ENCODE results near the gene LPA.

DNA sequence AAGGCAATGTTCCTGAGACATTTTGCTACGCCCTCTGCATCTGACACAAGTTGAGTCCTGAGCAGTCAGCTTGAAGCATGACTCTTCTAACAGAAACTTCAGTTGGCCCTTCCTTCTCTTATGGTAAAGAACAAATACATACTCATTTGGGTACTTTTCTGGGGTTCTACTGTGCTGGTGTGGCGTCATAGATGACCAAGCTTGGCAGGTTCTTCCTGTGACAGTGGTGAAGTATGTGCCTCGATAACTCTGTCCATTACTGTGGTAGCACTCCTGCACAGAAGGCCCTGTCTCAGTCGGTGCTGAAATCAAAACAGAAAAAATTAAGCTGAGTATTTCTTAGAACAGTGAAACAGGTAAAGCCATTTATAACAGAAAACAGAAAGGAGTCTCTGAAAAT lies 163.4 kb downstream of the LPA start:
- no peak for TF ChIP-seq POLR2A (IDR thresholded peaks at IDR 0.05)
- TF ChIP-seq, protein P1, sequence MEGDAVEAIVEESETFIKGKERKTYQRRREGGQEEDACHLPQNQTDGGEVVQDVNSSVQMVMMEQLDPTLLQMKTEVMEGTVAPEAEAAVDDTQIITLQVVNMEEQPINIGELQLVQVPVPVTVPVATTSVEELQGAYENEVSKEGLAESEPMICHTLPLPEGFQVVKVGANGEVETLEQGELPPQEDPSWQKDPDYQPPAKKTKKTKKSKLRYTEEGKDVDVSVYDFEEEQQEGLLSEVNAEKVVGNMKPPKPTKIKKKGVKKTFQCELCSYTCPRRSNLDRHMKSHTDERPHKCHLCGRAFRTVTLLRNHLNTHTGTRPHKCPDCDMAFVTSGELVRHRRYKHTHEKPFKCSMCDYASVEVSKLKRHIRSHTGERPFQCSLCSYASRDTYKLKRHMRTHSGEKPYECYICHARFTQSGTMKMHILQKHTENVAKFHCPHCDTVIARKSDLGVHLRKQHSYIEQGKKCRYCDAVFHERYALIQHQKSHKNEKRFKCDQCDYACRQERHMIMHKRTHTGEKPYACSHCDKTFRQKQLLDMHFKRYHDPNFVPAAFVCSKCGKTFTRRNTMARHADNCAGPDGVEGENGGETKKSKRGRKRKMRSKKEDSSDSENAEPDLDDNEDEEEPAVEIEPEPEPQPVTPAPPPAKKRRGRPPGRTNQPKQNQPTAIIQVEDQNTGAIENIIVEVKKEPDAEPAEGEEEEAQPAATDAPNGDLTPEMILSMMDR (IDR thresholded peaks at IDR 0.05): no peak

All from testis (tissue), 2 donors.